Activated gamma-delta T cell treated with anti-CD3 and anti-CD28 coated beads, Interleukin-2, amount 50 U/mL, for 16 hours (primary cell): ENCODE results near the gene FRMD4A.
"Not testable (repeated sequence)": the region's sequence is repeated elsewhere in the genome, so short reads cannot be mapped to it uniquely, and the experiment has no call there.

ENCODE experiments used
- DNase-seq: peaks from one replicate; pipeline ENCODE4 v3.0.0-alpha.2; 2020; ENCODE audit warnings: low read depth

Gene FRMD4A

DNA sequence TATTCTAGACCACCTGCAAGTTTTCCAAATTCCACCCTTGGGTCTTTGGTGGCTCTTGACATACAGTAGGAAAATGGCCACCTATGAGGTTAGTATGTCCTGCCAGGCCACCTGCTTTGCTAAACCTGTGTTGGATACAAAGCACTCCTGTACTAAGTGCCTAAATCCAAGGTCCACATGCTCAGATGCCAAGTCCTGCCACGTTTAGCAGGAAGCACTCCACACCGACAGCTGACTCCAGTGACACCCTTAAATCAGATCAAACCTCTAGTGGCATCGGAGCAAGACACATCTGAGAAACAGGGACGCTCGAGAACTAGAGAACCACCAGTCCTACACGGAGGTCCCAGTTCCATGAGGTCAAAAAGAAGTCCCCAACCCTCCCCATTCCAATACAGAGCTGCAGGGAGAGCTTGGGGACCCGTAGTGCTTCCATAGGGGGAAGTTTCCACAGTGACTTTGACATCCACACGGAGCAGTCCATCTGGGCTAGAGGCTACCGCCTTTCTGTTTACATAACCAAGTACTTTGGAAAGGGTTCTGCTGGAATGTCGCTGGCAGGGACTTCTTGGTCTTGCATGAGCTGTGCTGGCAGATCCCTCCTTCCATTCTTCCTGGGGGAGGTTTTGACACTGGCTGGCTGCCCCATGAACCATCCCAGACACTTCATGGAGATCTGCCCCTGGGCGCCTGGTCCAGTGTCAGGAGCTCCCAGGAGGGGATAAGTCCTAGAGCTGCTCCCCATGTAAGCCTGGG lies 453.4 kb downstream of the FRMD4A start:
- DNase-seq: no peak

DNA sequence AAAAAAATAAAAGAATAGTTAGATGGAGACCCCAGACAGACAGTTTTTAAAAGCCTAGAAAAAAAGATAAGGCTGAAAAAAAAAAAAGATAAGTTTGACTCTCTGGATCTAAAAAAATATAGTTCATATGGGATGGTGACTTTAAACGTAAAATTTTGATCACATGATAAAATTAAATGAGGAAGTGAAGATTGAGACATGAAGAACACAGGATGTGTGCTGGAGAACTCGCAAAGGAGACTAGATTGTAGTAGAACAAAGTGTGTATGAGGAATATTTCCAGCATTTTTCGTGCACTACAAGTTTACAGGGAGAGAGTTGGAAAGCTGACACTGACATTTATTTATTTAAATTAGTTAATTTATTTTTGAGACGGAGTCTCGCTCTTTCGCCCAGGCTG lies 457.5 kb downstream of the FRMD4A start:
- DNase-seq: no peak

DNA sequence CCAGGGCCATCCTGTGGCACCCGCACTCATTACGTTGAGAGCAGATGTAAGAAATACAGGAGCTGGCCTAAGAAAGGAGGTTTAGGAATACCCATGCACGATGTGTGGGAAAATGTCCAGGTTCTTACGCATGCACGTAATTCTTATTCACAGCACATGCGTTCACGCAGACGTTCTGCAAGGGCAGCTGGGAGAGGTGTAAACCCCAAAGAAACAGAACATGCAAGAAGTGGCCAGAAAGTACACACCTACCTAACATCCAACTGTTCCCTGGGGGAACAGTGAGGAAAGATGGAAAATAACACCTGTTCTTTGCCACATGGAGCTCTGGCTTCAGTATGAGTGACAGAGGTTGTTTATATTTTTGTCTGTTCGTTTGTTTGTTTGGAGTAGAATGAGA lies 458.3 kb downstream of the FRMD4A start:
- no peak for DNase-seq

DNA sequence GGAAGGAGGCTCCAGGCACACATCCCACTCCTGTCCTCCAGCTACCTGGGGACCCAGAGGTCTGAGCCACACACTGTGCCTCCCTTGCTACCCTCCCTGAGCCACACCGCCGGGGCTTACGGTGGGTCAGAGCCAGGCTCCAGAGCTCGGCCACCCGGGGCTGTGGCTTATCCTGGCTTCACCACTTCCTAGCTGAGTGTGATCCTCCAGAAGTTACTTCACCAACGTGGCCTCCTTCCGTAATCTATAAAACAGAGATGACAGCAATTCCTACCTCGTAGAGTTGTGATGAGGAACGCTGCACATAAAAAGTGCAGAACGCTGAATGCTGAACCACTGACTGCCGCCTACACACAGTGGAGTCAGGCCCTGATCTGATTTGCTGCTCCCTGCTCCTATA lies 458.9 kb downstream of the FRMD4A start:
- no peak for DNase-seq

DNA sequence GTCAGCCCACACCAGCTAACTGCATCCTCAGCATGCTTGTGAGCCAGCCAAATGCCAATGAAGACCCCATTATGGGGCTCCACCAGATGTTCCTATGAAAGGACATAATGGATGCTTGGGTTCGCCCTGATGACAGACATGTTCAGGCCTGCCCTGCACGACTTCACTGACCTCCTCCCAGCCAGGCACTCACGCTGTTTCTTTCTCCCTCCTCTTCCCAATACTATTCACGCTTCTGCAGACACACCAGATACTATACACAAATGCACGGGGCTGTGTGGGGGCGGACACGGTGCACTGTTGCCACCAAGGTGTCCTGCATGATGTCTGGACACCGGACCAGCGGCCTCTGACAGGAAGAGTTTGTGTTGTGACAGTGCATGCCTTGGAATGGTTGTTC lies 459.7 kb downstream of the FRMD4A start:
- DNase-seq: no peak

DNA sequence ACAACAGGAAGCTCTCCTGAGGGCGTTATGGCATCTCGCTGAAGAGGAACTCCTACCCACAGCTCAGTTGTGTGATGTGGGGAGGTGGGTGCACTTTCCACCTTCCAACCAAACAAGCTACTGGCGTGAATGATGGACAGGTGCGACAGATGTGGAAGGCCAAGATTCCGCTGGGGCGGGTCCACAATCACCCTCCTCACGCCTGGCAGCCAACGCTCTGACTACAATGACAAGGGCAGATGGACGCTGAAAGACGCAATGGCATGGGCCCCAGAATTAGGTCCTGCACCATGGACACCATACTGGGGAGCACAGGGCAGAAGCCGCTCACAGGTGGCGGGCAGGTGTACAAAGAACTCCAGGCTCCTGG lies 461.4 kb downstream of the FRMD4A start:
- DNase-seq: no peak

DNA sequence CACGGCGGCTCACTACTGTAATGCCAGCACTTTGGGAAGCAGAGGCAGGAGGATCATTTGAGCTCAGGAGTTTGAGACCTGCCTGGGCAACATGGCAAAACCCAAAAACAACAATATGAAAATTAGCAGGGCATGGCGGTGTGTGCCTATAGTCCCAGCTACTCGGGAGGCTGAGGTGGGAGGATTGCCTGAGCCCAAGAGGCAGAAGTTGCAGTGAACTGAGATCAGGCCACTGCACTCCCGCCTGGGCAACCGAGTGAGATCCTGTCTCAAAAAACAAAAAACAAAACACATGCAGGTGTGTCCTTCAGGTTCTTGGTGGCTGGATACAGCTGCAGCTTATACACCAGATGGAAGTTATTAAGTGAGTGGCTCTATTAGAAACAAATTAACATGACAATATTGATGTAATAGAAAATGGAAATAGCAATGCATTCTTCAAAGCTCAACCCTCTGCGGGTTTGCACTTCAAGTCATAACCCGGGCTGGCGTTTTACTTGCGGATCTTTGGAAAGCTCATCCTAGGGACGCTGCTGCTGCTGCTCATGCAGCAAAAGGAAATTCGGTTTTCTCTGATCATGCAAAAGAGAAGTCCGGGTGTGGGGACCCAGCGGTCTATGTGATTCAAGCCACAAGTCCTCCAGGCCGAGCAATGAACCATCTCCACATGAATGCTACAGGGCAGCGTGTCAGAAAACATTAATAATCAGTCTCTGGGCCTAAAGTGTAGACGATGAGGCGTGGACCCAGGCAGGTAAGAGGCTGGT lies 462.0 kb downstream of the FRMD4A start:
- DNase-seq: no peak

DNA sequence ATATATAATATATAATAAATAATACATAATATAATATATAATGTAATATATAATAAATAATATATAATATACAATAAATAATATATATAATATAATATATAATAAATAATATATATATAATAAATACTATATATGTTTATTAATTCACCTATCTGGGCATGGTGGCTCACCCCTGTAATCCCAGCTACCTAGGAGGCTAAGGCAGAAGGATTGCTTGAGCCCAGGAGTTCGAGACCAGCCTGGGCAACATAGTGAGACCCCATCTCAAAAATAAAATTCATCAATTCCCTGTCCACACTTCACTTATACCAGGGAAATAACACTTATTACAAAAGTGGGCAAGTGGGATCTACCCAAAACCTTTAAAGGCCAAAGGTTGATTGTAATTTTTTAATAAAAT lies 462.9 kb downstream of the FRMD4A start:
- DNase-seq: no peak

DNA sequence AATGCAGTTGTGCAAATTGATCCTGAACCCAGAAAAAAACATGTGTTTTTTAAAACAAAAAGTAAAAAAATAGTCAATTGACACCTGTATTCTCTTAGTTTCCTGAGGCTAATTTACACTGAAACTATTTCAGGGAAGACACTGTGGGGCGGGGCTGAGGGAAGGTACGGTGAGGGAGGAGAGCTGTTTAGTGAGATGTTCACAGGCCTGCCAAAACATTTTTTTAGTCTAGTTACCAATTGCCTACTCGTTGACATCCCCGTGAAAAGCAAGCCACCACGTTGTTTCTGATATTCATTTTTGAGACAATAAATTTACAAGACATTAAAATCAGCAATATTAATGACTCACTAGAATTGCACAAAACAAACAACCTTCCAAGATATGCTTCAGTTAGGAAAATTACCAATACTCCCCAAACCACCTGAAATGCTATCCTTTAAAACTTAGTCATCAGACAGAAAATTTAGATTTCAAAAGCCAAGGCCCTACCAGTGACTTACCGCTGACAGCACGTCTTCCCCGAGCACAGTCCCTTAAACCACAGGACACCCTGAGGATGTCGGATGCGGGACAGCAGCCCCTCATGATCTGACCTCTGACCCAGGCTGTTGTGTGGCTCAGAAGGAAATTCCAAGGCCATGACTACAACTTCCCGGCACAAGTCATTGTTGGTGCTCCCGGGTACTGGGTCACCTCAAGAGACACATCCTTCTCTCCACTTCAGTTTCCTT lies 464.8 kb downstream of the FRMD4A start:
- no peak for DNase-seq

DNA sequence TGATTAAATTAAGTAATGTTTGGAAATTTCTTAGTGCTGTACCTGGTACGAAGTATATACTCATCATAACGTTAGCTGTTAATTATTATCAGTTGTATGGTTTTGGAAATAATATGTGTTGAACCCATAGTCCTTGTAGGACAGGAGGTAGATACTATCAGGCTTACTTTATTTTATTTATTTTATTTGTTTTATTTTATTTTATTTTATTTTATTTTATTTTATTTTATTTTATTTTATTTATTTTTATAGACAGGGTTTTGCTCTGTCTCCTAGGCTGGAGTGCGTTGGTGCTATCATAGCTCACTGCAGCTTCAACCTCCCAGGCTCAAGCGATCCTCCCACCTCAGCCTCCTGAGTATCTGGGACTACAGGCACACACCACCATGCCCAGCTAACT lies 465.5 kb downstream of the FRMD4A start:
- DNase-seq: not testable (repeated sequence)

DNA sequence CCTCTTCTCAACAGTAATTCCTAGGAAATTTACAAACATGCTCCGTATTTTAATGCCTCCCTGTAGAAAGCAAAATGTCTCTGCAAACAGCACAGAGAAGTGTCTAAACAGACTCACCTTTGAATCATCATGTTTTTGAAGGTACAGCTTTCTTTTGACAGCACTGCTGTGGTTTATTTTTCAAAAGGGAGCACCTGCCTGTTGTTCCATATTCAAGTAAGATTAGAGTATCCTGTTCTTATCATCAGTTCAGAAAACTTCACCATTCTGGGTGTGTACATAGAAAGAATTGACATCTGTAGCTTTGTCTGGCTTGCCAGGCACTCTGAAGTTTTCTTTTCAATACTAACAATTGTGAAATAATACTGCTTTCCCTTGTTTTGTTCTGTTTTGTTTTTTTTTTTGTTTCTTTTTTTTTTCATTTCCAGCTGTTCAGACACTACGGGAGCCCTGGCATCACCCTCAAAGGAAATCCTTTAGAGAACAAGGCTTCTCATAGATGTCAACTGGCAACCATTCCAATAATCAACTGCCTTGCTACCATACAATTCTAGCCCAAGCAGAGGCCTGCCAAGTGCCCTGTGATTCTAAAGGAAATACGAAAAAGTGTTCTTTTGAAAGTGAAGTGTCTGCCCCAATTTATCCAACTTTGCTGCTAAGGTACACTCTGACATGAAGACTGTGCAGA lies 468.0 kb downstream of the FRMD4A start:
- DNase-seq: no peak

DNA sequence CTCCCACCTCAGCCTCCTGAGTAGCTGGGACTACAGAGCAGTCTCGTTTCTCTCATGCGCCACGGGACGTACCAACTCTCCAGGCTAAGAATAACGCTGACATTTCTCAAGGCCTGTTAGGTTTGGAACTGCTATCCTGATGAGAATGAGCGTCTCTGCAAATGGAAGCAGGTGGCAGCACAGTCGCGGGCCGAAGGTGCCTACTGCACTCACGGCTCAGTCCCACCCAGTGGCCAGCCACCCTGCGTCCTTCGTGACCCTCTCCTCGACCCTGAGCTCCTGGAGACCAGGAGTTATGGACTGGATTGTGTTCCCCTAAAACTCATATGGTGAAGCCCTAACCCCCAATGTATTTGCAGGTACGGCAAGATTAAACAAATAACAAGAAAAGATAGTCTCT lies 469.8 kb downstream of the FRMD4A start:
- DNase-seq: no peak

DNA sequence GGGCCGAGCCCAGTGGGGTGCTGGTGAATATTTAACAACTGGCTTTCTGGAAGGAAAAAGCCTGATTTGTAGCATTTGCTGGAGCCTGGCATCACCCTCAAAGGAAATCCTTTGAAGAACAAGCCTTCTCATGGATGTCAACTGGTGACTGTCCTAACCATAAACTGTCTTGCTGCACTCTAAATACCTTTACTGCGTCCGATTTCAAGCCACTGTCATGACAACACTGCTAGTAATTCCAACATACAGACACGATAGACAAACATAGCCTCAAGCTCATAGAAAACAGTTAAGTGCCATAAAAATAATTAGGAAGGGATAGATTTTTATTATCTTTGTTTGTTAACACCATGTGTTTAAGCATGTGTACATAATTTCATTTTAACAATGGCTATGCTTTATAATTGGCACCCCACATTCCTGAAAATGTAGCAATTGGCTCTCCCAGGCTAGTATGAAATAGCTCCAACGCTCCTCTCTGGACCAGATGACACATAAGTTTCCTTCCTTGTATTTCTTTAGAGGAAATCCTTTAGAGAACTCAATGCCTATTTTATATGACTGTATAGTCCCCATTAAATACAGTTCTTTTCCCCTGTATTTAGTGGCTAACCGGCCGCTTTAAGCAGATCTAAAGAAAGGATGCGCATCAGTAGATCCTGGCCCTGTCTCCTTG lies 470.6 kb downstream of the FRMD4A start:
- DNase-seq: no peak

DNA sequence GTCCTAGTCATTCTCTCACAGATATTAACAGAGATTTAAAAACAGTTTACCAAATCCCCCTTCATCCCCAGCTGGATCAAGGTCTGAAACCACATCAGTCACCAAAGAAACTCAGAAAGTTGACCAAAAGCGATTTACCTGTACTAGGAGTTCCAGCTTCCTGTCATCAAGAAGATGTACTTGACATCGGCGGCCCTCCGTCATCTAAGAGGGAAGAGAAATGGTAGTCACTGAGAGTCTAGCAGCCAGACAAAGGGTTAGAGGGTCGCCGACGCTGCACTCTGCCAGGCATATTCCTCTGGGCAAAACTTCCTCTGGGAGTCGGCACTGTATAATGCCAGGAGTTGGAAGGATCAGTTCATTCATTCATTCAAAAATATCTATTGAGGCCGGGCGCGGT lies 472.0 kb downstream of the FRMD4A start:
- no peak for DNase-seq

DNA sequence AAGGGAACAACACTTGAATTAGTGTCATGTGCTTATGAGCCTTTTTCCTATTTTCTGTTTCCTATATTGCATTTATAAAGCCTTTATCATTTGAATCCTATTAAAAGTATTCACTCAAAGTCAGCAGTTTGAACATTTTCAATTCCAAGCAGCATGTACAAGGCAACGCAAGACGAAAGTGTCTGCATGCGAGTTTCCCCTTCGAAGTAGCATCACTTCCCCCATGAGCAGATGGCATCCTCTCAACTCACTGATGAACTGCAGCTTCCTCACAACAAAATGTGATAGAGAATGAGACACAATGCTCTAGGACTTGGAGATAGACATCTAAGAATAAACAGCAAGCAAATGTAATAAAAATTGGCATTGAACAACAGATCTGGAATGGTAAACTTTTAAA lies 473.3 kb downstream of the FRMD4A start:
- DNase-seq: no peak

DNA sequence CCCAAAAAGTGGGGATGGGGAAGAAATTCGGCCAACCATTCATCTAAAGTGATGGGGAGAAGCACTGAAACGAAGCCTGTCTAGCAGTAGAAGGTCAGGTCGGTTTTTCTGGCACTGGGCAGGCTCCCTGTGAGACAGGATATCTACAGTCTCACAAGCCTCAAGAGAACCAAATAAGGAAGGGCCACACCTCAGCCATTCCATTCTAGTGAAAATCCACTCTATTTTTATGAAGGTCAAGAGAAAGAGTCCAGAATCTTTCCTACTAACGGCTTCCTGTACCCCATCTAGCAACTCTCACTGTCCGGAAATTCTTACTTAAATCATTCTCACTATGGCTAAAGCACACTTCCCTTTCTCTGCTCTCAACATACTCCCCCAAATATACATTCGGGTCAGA lies 476.9 kb downstream of the FRMD4A start:
- DNase-seq: no peak

DNA sequence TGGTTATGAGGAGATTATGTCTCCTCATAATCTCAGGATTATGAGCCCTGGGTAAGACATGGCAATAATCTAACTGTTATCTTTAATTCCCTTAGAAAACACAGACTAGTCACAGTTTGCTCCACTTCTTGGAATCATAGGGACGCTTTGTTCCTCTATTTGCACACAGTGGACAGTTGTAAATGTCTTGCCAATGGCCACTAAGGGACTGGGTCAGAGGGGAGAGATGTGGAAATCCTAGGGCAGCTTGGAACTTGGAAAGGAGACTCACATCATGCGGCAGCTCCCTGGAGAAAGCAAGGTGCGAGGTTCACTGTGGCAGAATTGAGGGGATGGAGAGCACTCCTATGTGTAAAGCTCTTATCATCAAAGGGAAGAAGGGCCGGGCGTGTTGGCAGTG lies 477.9 kb downstream of the FRMD4A start:
- DNase-seq: no peak

DNA sequence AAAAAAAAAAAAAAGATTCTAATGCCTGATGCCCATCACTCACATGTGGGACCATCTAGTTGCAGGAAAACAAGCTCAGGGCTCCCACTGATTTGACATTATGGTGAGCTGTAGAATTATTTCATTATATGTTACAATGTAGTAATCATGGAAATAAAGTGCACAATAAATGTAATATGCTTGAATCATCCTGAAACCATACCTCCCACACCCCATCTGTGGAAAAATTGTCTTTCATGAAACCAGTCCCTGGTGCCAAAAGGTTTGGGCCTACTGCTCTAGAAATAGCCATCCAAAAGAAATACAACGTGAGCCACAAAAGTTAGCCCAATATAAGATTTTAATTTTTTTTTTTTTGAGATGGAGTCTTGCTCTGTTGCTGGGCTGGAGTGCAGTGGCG lies 478.8 kb downstream of the FRMD4A start:
- DNase-seq: no peak

DNA sequence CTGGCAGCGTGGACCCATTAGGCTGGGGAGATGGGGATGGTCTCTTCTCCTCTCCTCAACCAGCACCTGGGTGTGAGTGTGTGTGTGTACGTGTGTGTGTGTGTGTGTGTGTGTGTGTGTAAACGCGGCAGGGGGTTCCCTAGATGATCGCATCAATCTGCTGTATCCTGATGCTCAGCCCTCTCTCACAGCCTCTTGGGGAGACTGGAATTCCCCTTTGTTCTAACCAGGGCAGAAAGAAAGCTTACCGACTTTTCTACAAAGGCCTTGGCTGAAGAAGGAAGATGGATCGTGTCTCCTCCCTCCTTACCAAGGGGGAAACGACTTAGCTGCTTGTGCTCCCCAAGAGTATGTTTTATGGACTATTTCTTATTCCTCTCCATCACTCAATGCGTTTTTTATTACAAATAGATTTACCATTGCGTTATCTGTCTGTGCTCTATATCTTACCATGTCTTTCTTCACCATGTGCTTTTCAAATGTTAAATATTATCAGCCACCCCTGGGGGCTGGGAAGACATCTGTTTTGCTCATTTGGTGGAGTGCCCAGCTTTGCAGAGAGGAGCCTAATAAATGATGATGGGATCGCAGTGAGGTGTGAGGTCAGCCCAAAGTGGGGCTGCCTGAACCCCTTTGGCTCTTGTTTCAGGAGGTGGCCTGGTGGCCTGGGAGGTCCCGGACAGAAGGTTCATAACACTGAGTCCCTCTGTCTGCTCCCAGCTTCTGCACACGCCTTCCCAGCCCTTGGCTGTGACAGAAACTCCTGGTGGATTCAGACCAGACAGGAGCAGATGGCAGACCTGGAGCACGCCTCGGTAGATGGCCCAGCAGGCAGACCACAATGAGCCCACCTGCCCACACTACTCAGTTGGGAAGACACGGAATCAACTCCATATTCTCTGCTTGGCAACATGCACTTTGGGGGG lies 481.9 kb downstream of the FRMD4A start:
- no peak for DNase-seq

DNA sequence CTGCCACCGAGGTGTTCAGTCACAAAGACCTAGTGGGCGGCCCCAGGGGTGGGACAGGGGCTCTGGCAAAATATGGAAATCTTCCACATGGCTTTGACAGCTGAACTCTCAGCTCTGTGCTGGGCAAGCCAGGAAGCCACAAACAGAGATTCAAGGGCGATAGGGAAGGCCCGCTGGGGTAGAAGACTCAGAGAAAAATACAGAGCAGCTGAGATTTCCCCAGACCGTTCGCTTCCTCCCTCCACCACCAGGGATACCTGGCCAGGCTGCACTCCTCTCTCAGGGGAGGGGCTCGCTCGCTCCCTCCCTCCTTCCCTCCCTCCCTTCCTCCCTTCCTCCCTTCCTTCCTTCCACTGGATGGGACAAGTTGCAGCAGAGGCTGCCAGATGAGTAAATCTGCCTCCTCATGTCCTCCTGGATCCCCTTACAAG lies 483.5 kb downstream of the FRMD4A start:
- no peak for DNase-seq

DNA sequence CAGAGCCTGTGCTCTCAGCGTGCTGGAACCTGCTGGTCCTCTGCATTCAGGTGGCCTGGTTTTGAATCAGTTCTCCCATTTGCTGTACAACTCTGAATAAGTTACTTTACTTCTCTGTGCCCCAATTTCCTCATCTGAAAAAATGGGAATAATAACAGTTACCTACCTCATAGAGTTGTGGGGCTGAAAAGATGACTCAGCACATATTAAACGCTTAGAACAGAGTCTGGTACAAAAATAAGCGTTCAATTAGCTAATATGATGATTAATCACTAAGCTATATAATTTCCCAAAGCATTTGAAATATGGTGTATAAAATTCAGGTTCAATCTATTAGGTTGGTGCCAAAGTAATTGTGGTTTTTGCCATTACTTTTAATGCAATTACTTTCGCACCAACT lies 484.8 kb downstream of the FRMD4A start:
- no peak for DNase-seq
